HCEC 1CT (cell line): ENCODE data around the gene CORO2A.

Source experiments
- DNase-seq: peaks from one replicate; pipeline ENCODE4 v3.0.0-alpha.2; 2017

The CORO2A gene

GRCh38 chr9:98168941-98169488 lies 23.4 kb downstream of the CORO2A start:
- DNase-seq = no peak

GRCh38 chr9:98168153-98168780 lies 24.2 kb downstream of the CORO2A start:
- no peak for DNase-seq

GRCh38 chr9:98164912-98165311 lies 27.5 kb downstream of the CORO2A start:
- no peak for DNase-seq

GRCh38 chr9:98162613-98163012 lies 29.8 kb downstream of the CORO2A start:
- no peak for DNase-seq

GRCh38 chr9:98161851-98162250 lies 30.6 kb downstream of the CORO2A start:
- DNase-seq = no peak

GRCh38 chr9:98159790-98160189 lies 32.6 kb downstream of the CORO2A start:
- no peak for DNase-seq

GRCh38 chr9:98159301-98159700 lies 33.1 kb downstream of the CORO2A start:
- no peak for DNase-seq

- no peak for DNase-seq
These were observed 34.2 kb downstream of the CORO2A start for GRCh38 chr9:98158071-98158831.

- no peak for DNase-seq
These were observed 35.1 kb downstream of the CORO2A start for GRCh38 chr9:98157372-98157771.

GRCh38 chr9:98154678-98155077 lies 37.8 kb downstream of the CORO2A start:
- DNase-seq = no peak

GRCh38 chr9:98152526-98152925 lies 39.9 kb downstream of the CORO2A start:
- DNase-seq = no peak

GRCh38 chr9:98150721-98151120 lies 41.7 kb downstream of the CORO2A start:
- no peak for DNase-seq

- DNase-seq = no peak
These were observed 42.3 kb downstream of the CORO2A start for GRCh38 chr9:98150164-98150563.

GRCh38 chr9:98149422-98149821 lies 43.0 kb downstream of the CORO2A start:
- DNase-seq = no peak

- DNase-seq = no peak
These were observed 44.0 kb downstream of the CORO2A start for GRCh38 chr9:98148486-98148885.

- peak; percentile 56 for DNase-seq
These were observed 44.9 kb downstream of the CORO2A start for GRCh38 chr9:98147582-98147981.

GRCh38 chr9:98146101-98146991 lies 46.1 kb downstream of the CORO2A start:
- DNase-seq = peak; percentile 6

GRCh38 chr9:98144631-98145030 lies 47.8 kb downstream of the CORO2A start:
- DNase-seq = no peak

- DNase-seq = no peak
These were observed 48.4 kb downstream of the CORO2A start for GRCh38 chr9:98144076-98144475.

GRCh38 chr9:98142925-98143481 lies 49.4 kb downstream of the CORO2A start:
- no peak for DNase-seq

- no peak for DNase-seq
These were observed 50.1 kb downstream of the CORO2A start for GRCh38 chr9:98142182-98142907.

- no peak for DNase-seq
These were observed 51.9 kb downstream of the CORO2A start for GRCh38 chr9:98140503-98140902.
